Ishikawa (cell line): ENCODE data around the gene TMEM178B.

Source experiments
- CEBPB ChIP-seq: IDR thresholded peaks from 2 replicates; pipeline ENCODE4 v1.6.1; 2012
- CREB1 ChIP-seq: IDR thresholded peaks from 2 replicates; pipeline ENCODE4 v1.6.1; 2012; ENCODE audit warnings: low read depth
- EP300 ChIP-seq: IDR thresholded peaks from 2 replicates; pipeline ENCODE4 v1.6.1; 2012; ENCODE audit warnings: borderline replicate concordance
- FOXM1 ChIP-seq: IDR thresholded peaks from 2 replicates; pipeline ENCODE4 v1.6.1; 2012; ENCODE audit warnings: low read depth, borderline replicate concordance
- NFIC ChIP-seq: IDR thresholded peaks from 2 replicates; pipeline ENCODE4 v1.6.1; 2012
- RAD21 ChIP-seq: IDR thresholded peaks from 2 replicates; pipeline ENCODE4 v1.6.1; 2012; ENCODE audit warnings: low read depth
- REST ChIP-seq: IDR thresholded peaks from 2 replicates; pipeline ENCODE4 v1.6.1; 2012; ENCODE audit warnings: low read depth, mild to moderate bottlenecking
- TAF1 ChIP-seq: IDR thresholded peaks from 2 replicates; pipeline ENCODE4 v1.6.1; 2012; ENCODE audit warnings: low read depth, mild to moderate bottlenecking
- TCF12 ChIP-seq: IDR thresholded peaks from 2 replicates; pipeline ENCODE4 v1.6.1; 2012; ENCODE audit warnings: low read depth
- YY1 ChIP-seq: IDR thresholded peaks from 2 replicates; pipeline ENCODE4 v1.6.1; 2012; ENCODE audit warnings: low read depth
- TF ChIP-seq, protein P1 (sequence below): IDR thresholded peaks from 2 replicates; pipeline ENCODE4 v1.6.1; 2012

- TF ChIP-seq CREB1 (no peak), REST (no peak), FOXM1 (no peak), YY1 (no peak), TAF1 (no peak), EP300 (no peak), NFIC (no peak), CEBPB (no peak), RAD21 (no peak), TCF12 (no peak)
- TF ChIP-seq, protein P1, sequence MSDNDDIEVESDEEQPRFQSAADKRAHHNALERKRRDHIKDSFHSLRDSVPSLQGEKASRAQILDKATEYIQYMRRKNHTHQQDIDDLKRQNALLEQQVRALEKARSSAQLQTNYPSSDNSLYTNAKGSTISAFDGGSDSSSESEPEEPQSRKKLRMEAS: no peak
Measured at GRCh38 chr7:141076377-141076776, 2.5 kb downstream of the TMEM178B start.
